Activated gamma-delta T cell treated with anti-CD3 and anti-CD28 coated beads, Interleukin-2, amount 50 U/mL, for 16 hours (primary cell): Measurements from ENCODE around the gene PLXDC2.

Source experiments
- DNase-seq: peaks from one replicate; pipeline ENCODE4 v3.0.0-alpha.2; 2020; ENCODE audit warnings: low read depth

PLXDC2 gene

DNA sequence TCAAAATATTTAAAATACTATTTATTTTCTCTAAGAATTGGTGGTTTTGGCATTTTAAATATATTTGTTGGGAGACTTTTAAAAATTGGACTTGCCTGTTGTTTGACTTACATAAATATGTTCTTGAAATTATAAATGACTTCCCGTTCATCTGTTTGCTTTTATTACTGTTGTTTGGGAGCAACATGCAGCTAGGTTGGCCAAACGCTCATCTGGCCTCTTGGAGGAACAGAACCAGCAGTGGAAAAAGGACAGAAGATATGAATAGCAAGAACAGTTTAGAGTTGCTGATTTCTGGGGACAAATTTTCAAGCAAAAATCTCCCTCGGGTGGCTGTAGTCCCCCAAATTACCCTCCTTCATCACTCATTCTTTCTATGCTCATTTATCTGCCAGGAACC lies 41.6 kb downstream of the PLXDC2 start:
- DNase-seq, result no peak

DNA sequence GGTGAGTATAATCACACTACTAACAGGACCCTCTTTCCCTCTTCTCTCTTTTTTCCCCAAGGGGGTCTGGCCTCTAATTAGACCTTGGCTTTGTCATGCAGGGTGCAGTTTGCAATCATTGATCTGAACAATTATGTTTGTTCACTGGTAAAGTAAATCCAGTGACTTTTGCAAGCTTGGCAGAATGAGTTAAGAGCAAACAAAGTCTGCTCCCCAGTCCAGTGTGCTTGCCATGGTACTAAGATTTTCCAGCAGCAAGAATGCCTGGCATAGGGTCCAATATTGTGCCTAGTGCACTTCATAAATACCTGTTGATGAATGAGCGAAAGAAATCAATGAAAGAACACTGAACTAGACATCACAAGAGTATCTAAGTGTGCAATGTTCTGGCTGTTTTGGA lies 43.9 kb downstream of the PLXDC2 start:
- no peak for DNase-seq

DNA sequence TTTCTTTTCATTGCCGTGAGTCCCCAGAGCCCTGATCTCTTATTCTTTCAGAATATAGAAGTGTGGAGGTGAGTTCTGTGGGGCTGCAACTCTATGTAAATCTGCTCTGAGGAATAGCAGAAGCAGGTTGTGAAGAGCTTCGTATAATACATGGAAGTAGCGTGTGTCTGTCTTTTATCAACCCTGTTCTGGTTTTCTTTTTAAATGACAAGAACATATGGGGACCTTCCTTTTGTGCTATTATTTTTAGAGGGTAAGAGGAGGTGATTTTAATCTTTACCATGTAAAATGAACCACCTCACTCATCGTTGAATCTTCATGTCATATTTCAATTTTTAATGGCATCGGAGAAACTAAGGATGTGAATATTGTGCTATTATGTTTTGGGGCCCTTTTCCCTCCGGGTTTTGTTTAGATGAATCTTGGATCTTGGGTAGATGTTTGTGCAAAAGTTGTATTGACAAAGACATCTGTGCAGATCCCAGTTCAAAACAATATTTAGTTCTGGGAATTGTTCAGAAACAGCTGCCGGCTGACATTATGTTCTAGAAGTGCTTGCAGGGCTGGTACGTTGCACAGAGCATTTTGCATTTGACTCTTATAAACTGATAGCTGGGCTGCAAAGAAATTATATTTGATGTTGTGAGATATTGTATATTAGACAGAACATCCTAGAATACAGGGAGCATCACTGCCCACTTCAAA lies 46.7 kb downstream of the PLXDC2 start:
- no peak for DNase-seq

DNA sequence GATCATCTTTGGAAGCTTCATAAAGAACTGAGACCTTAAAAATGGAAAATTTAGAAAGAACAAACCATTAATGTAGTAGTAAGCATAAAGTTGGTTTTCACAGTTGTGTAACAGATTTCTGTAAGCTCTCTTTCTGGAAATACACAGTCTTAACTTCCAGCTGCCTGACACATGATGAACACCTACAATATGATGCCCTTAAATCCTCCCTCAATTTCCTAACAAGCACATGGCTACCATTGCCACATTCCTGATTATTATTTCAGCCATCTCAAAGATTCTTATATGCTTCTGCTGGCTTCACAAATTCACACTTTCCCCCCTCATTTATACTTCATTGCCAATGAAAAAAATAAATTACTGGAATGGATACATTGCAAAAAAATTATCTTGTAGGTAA lies 49.4 kb downstream of the PLXDC2 start:
- DNase-seq, result no peak

DNA sequence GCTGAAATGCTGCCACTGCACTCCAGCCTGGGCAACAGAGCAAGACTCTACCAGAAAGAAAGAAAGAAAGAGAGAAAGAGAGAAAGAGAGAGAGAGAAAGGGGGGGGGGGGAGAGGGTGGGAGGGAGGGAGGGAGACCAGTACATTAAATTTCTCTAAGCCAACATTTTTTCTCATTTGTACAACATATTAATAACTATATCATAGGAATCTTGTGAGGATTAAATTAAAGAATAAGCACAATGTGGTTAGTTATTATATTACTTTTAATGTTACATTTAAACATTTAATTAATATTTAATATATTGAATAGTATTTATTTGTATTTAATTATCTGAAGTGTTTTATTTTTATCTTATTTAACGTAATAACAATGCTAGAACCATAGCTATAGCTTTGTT lies 53.1 kb downstream of the PLXDC2 start:
- no peak for DNase-seq

DNA sequence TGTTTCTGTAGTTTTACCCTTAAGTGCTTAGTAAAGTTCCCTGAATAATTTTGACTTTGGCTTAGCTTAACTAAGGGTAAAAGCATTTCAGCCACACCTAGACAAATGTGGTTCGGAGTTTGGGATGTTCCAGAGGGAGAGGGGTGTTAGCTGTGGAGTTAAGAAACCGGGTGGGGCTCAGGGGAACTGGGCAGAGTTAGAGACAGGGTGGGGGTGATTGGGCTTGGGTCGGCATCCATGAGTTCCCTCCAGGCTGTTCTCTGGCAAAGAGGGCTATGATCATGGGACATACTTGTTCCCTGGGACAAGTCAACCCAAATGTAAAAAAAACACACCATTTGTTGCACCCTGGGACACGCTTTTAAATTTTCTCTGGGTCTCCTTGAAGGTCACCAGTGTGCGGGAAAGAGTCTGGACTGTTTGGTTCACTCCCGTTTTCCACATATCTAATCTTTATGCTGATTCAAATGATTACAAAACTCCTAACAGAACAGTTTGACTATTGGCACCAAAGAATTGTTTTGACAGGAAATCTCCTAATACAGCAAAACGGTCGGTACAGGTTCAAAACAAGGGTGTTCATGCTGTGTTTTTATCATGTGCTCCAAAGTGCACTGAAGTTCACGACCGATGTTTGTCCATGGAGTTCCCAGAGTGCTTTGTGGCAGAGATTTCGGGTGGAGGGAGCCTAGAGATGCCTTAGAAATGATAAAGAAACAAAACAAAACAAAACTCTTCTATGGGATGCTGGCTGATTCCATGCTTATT lies 56.5 kb downstream of the PLXDC2 start:
- no peak for DNase-seq

DNA sequence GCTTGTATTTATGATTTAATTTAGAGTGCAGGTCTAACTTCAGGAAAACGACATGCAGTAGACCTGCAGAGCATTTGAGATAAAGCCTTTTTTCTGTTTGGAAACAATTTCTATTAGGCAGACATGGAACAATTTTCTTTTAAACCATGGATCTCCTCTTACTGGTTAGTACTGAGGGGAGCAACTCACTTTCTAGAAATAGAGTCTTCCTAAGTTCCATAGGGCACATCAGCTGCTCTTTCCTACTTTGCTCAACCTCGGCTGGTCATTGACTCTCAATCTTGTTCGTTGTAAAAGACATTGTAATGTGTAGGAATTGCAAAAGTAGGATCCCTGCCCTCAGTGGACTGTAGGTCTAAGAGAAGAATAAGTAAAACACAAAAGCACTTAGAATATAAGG lies 58.0 kb downstream of the PLXDC2 start:
- DNase-seq, result no peak

DNA sequence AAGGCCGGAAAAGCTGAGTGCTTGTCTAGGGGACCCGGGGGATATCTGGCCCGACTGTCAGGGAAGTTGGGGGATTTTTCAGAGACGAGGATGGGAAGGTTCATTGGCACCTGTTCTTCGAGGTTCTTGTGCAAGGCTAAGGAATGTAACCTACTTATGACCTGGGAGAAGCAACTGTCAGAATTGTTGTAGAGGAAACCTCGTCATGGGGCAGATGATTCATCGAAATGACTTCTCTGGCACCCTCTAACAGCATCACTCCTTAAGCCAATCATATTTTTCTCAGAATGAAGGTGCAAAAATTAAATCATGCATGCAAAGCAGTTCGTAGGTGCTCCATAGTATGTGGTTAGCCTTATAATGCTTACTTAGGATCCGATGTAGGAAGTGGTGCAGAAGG lies 58.6 kb downstream of the PLXDC2 start:
- DNase-seq, result no peak

DNA sequence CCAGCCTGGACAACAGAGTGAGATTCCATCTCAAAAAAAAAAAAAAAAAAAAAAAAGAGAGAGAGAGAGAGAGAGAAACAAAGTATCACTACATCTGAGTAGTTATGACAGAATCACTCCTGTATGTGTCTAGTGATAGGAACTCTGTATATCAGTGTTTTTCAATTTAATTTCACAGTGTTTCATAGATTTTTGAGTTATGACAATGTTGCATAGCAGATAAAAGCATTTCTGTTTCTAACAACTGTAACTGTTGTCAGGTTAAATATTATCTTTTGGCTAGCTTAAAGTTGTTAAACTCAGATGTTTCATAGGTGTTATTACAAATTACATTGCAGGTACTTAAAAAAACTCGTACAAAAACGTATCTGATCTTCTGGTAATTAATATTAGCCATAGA lies 60.3 kb downstream of the PLXDC2 start:
- DNase-seq, result no peak

DNA sequence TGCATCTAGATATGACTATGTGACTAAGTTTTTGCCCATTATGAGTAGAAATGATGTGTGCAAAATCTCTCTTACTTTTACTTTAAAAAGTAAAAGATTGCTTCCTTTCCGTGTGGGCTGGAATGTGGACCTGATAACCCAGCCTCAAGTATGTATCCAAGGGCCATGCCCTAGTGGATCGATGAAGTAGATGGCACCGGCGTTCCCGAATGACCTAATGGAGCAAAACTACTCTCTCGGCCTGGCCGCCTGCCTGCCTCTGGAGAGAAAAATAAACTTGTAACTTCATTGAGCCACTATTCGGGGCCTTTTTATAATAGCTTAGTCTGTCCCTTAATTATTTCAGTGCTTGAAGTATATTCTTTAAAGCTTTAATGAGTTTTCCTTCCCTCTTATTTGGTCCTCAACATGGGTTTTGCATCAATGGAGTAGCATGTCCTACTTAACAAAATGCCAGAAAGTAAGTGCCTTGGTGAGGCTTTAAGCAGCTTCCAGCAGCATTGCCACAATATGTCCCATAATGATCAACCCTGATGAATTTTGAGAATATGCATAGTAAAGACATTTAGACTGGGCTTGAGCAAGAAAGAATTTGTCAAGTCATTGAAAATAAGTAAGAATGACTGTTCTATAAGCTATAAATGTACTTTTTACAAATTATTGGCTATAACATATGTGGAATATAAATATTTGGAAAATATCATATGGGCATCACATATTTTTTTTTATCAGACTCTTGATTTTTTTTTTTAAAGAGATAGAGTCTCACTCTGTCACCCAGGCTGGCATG lies 61.4 kb downstream of the PLXDC2 start:
- no peak for DNase-seq

DNA sequence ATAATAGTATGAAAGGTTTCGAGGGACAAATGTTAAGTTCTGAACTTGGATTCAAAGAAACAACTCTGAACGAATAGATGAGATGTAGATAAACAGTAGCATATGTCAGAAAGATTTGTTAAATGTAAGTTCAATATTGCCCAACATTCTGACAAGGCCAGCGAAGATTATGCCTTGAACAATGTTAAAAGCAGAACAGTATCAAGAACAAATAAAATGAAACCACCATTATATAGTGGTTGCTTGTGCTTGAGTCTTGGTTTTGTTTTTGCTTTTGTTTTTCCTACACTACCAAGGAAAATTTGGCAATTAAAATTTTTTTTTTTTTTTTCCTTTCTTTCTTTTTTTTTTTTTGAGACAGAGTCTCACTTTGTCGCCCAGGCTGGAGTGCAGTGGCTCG lies 66.4 kb downstream of the PLXDC2 start:
- no peak for DNase-seq

DNA sequence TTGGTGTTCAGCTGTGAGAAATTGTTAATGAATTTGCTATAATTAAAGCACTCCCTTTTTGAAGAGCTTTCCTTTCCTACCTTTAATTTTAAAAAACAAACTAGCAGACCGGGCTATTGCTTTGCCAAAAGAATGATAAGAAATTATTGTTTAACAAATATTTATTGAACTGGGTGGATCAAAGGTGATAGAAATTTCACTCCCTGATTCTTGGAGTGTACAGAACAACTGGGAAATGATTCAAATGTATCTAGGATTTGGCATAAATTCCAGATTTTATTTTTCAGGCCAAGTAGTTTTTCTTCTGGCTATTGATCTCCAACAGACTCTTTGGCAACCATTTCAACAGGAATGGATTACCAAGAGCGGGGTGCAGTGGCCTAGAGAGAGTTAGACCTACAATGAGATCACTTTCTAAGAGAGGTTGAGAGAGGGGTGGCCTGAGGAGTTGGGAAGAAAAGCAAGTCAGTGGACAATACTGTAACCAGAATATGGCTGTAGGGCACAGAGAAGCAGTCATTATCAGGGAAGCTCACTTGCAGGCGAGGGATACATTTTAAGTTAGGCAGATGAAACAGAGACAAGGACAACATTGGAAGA lies 71.9 kb downstream of the PLXDC2 start:
- DNase-seq, result no peak

DNA sequence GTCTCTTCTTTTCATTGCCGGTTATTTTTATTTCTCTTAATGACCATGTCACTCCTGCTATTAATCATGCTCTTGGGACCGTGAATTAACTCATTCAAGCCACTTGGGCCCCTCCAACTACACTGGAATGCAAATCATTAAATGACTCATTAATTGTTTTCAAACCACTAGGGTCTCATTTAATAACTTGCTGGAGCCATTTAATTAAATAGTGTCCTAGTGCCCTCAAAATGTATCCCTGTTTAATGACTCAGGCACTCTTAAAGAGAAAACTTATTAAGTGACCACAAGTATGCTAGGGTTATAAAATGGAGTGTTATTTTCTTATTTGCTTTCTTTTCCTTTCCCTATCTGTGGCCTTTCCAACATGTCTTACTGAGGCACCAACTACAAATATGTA lies 73.0 kb downstream of the PLXDC2 start:
- DNase-seq, result no peak

DNA sequence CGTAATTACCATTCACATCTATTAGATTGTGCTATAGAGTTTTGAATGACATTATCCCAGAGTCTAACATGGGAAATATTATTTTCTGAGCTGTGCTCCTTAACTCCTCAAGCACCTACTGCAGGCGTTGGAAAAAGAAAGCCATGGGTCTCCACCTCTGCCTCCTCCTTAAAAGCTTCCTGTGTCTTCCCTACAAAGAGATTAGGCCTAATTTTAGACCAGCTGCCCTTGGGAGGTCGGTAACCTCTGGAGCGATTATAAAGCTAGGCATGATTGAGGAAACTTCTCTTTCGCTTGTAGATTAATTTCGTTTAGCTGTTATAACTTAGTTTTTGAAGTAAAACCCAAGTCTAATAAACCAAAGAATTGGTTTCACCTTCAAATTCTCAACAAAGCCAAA lies 75.2 kb downstream of the PLXDC2 start:
- no peak for DNase-seq

DNA sequence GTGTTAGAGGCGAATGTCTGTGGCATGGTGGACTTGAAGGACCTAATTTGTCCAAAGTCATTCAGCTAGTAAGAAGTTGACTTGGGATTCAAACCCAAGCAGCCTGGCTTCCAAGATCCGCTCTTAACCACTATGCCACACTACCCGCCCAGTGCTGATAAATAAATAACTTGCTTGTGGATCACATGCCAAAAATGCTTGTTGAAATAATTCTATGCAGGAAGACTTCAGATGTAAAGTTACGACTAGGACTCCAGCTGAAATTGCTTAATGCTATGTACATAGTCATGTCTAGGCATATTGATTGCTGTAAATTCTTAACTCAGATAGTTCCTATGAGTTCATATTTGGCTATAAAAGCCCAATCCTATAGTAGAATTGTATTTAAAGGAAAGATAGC lies 76.0 kb downstream of the PLXDC2 start:
- no peak for DNase-seq

DNA sequence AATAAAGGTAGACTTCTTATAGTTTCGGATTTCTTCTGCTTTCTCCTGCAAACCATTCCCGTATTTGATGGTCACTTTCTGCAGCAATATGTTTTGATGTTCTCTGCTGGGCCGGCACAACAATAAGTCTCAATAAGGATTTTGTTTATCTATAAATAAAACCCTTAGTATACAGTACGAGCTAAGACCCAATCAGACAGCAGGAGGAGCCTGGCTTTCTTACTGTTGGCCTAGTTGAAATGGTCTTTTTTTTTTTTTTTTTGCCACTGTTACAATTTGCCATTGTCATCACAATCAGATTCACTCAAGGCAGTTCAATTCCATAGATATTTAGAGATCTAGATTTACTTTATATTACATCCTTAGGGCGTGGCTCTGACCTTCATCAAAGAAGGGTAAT lies 76.4 kb downstream of the PLXDC2 start:
- DNase-seq, result no peak

DNA sequence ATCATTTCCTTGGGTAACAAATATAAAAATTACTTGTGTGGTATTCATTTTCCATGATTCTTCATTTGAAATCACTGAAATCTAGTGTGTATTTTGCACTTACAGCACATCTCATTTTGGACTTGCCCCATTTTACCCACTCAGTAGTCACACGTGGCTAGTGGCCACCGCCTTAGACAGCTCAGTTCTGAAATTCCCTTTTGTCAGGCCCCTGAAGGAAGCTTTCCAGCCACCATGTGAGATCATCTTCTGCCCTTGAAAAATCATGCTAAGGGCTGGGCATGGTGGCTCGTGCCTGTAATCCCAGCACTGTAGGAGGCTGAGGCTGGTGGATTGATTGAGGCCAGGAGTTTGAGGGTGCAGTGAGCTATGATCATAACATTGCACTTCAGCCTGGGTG lies 79.3 kb downstream of the PLXDC2 start:
- no peak for DNase-seq

DNA sequence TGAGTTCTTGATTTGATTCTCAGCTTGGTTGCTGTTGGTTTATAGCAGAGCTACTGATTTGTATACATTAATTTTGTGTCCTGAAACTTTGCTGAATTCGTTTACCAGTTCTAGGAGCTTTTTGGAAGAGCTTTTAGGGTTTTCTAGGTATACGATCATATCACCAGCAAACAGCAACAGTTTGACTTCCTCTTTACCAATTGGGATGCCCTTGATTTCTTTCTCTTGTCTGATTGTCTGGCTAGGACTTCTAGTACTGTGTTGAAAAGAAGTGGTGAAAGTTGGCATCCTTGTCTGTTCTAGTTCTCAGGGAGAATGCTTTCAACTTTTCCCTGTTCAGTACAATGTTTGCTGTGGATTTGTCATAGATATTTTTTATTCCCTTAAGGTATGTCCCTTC lies 86.2 kb downstream of the PLXDC2 start:
- DNase-seq, result no peak

DNA sequence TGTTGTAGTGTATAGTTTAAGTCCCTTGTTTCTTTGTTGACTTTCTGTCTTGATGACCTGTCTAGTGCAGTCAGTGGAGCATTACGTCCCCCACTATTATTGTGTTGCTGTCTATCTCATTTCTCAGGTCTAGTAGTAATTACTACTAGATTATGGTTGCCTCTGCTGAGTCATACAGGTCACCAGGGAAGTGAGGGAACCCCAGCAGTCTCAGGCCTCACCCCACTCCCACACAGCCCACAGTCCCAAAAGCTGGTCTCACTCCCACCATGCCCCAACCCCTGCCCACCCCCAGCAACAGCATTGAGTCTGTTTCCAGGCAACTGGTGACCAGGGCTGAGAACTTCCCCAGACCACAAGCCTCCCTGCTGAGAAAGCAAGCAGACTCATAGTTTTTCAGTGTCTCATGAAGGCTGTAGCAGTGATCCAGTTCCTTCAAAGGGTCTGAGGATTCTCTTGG lies 88.0 kb downstream of the PLXDC2 start:
- no peak for DNase-seq

DNA sequence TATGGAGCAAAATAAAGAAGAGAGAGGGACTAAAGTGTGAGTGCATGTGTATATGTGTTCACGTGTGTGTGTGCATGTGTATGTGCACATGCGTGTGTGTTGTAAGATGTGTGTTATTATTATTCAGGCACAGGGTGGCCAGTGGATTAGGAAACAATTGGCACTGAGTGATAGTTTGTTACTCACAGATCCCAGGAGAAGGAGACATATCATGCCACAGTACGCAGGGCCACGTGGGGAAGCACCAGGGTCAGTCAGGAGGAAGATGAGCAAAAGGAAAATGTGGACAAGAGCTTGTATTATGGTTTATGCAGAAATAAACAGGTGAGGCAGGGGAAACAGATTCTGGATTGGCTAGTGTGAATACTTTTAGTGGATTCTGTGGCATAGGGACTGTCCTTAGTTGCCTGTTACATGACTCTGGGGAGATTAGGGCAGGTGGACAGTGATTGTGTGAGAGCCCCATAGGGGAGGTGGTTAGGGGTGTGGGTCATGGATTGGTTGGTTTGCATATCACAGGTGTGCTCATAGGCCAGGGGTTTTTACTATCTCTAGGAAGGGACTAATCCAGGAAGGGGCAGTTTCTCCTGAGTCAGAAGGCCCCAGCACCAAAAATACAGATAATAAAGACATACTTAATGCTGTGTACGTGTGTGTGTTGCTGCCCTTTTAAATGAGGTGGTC lies 90.0 kb downstream of the PLXDC2 start:
- no peak for DNase-seq

DNA sequence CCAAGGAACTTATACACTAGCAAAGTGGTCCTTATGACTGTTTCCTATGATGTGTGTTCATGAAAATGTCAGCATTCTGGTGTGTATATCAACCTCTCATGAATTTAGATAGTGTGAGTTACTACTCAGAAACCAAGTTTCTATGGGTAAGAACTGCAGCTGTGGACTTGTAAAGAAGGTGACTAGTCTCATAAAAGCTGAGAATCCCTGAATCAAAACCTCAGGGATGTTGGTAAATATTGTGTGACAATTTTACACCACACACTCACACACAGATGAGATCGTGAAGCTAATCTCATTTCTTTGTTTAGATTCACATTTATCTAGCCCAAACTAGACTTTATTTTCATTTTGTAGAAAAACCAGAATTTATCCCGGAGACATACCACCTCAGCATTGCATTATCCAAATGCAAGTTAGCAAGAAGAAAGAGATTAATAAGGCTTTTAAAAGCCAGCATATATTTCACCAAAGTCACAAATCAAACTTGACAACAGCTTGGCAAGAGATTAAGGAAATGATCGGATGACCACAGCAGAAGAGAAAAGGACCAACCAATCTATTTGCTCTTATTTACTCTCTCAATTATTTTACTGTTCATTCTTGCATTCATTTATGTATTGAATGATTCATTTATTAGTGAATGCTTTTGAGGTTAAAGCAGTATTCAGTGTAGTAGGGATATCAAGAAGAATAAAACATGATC lies 92.9 kb downstream of the PLXDC2 start:
- DNase-seq, result no peak
